NCI-H1694 treated with DMSO at 0.1 percent for 48 hours (cell line): ENCODE results near the gene SRP54.
"Not testable (repeated sequence)": the region's sequence is repeated elsewhere in the genome, so short reads cannot be mapped to it uniquely, and the experiment has no call there.

Source experiments
- DNase-seq: peaks from one replicate; lab custom pipeline; 2025; lab: John Stamatoyannopoulos, UW

SRP54 gene

GRCh38 chr14:35046751-35047536, 64.2 kb downstream of the SRP54 start:
- DNase-seq, result peak; percentile 34

- DNase-seq, result no peak
Observed at GRCh38 chr14:35047976-35048513, 65.3 kb downstream of the SRP54 start.

GRCh38 chr14:35050652-35051051, 67.9 kb downstream of the SRP54 start:
- DNase-seq, result no peak

GRCh38 chr14:35051796-35052195, 69.0 kb downstream of the SRP54 start:
- DNase-seq, result no peak

GRCh38 chr14:35052637-35053036, 69.8 kb downstream of the SRP54 start:
- DNase-seq, result no peak

- not testable (repeated sequence) for DNase-seq
Observed at GRCh38 chr14:35061113-35061791, 78.5 kb downstream of the SRP54 start.

GRCh38 chr14:35065731-35066130, 82.9 kb downstream of the SRP54 start:
- DNase-seq, result not testable (repeated sequence)

- DNase-seq, result no peak
Observed at GRCh38 chr14:35068238-35069012, 85.6 kb downstream of the SRP54 start.

- no peak for DNase-seq
Observed at GRCh38 chr14:35072226-35072625, 89.4 kb downstream of the SRP54 start.

- no peak for DNase-seq
Observed at GRCh38 chr14:35073486-35073885, 90.7 kb downstream of the SRP54 start.

- DNase-seq, result no peak
Observed at GRCh38 chr14:35078082-35078481, 95.3 kb downstream of the SRP54 start.
